B cell (primary cell): ENCODE measurements around the gene ARFGAP3.

Experiments used
- CTCF ChIP-seq: fragments of 200-600 bp; IDR thresholded peaks from one replicate; pipeline ENCODE4 v1.8.0; 2022; ENCODE audit warnings: antibody characterized with exemption, mild to moderate bottlenecking
- EZH2 ChIP-seq: IDR thresholded peaks from 2 replicates; pipeline ENCODE4 v1.6.1; 2012; ENCODE audit warnings: borderline replicate concordance, low read depth, mild to moderate bottlenecking, moderate library complexity, low read length; ENCODE audit not compliant: insufficient read depth, poor library complexity, severe bottlenecking

- TF ChIP-seq CTCF (no peak), EZH2 (no peak)
These were observed 39.5 kb downstream of the ARFGAP3 start for GRCh38 chr22:42817556-42817955.
